Liver (tissue), 9 donors: ENCODE results near the gene TMEM89. TPM values are rescaled to one million over a fixed set of nuclear protein-coding genes. Genes with fewer than 3 reads are reported as not detected.

Experiments used
- DNase-seq: peaks from one replicate; pipeline ENCODE4 v3.0.0-alpha.2; 2017; ENCODE audit warnings: low spot score
- H3K27ac ChIP-seq, 2 donors: one replicate each; pipeline ENCODE4 v1.7.0; 2013; ENCODE audit warnings: inconsistent platforms in 2 of 2, low read length in 2 of 2, control low read depth in 1 of 2, low read depth in 1 of 2, mild to moderate bottlenecking in 1 of 2
- H3K27me3 ChIP-seq, 4 donors: one replicate each; pipeline versions ENCODE4 v1.6.1 to v1.7.0; 2013; ENCODE audit warnings: low read length in 3 of 4, inconsistent platforms in 1 of 4, mild to moderate bottlenecking in 1 of 4, moderate library complexity in 1 of 4; ENCODE audit not compliant: control insufficient read depth in 4 of 4, insufficient read depth in 4 of 4
- H3K36me3 ChIP-seq, 4 donors: one replicate each; pipeline versions ENCODE4 v1.6.1 to v1.7.0; 2013; ENCODE audit warnings: low read length in 3 of 4, mild to moderate bottlenecking in 3 of 4, low read depth in 1 of 4, moderate library complexity in 1 of 4; ENCODE audit not compliant: control insufficient read depth in 4 of 4, insufficient read depth in 3 of 4
- H3K4me1 ChIP-seq, 4 donors: one replicate each; pipeline versions ENCODE4 v1.6.1 to v1.7.0; 2013; ENCODE audit warnings: low read length in 3 of 4, mild to moderate bottlenecking in 3 of 4, moderate library complexity in 1 of 4; ENCODE audit not compliant: control insufficient read depth in 4 of 4, insufficient read depth in 4 of 4
- H3K4me3 ChIP-seq, 3 donors: one replicate each; pipeline versions ENCODE4 v1.6.1 to v1.7.0; 2013; ENCODE audit warnings: low read length in 3 of 3, control low read depth in 1 of 3, low read depth in 1 of 3, mild to moderate bottlenecking in 1 of 3
- H3K9ac ChIP-seq, 2 donors: one replicate each; pipeline ENCODE4 v1.7.0; 2013; ENCODE audit warnings: low read length in 2 of 2, mild to moderate bottlenecking in 2 of 2, moderate library complexity in 2 of 2, control low read depth in 1 of 2, low read depth in 1 of 2
- H3K9me3 ChIP-seq, 4 donors: one replicate each; pipeline versions ENCODE4 v1.6.1 to v1.7.0; 2013; ENCODE audit warnings: low read length in 3 of 4; ENCODE audit not compliant: control insufficient read depth in 4 of 4
- ATF3 ChIP-seq: IDR thresholded peaks from 2 replicates; pipeline ENCODE4 v1.6.1; 2016; ENCODE audit warnings: antibody characterized with exemption
- CTCF ChIP-seq: fragments of 150-350 bp; IDR thresholded peaks from 2 replicates; pipeline ENCODE4 v1.5.1; 2017; ENCODE audit warnings: improper control_type of control experiment, low read depth, low read length; ENCODE audit not compliant: missing input control
- EGR1 ChIP-seq, 2 donors: IDR thresholded peaks; 2 replicates each; pipeline ENCODE4 v1.6.1; 2016 to 2018; ENCODE audit warnings: antibody characterized with exemption in 2 of 2, low read depth in 2 of 2
- FOXA1 ChIP-seq: IDR thresholded peaks from 2 replicates; pipeline ENCODE4 v1.6.1; 2016; ENCODE audit warnings: antibody characterized with exemption
- FOXA2 ChIP-seq: IDR thresholded peaks from 2 replicates; pipeline ENCODE4 v1.6.1; 2016; ENCODE audit warnings: antibody characterized with exemption
- GABPA ChIP-seq, 2 donors: IDR thresholded peaks in 1 of 2; conservative IDR thresholded peaks in 1 of 2; 2 replicates each; pipeline ENCODE4 v1.6.1; 2016; ENCODE audit warnings: antibody characterized with exemption in 2 of 2, mild to moderate bottlenecking in 1 of 2, moderate library complexity in 1 of 2
- HNF4A ChIP-seq, 2 donors: conservative IDR thresholded peaks; 2 replicates each; pipeline ENCODE4 v1.6.1; 2016; ENCODE audit warnings: antibody characterized with exemption in 2 of 2, mild to moderate bottlenecking in 2 of 2
- HNF4G ChIP-seq: IDR thresholded peaks from 2 replicates; pipeline ENCODE4 v1.6.1; 2016; ENCODE audit warnings: antibody characterized with exemption
- MAX ChIP-seq: IDR thresholded peaks from 2 replicates; pipeline ENCODE4 v1.6.1; 2016; ENCODE audit warnings: antibody characterized with exemption
- NR2F2 ChIP-seq: IDR thresholded peaks from 2 replicates; pipeline ENCODE4 v1.6.1; 2016; ENCODE audit warnings: antibody characterized with exemption
- RAD21 ChIP-seq, 2 donors: IDR thresholded peaks; 2 replicates each; pipeline ENCODE4 v1.6.1; 2016; ENCODE audit warnings: antibody characterized with exemption in 2 of 2, mild to moderate bottlenecking in 2 of 2
- REST ChIP-seq: IDR thresholded peaks from 2 replicates; pipeline ENCODE4 v1.6.1; 2016; ENCODE audit warnings: antibody characterized with exemption, mild to moderate bottlenecking
- RXRA ChIP-seq, 2 donors: IDR thresholded peaks; 2 replicates each; pipeline ENCODE4 v1.6.1; 2017 to 2018; ENCODE audit warnings: antibody characterized with exemption in 2 of 2, mild to moderate bottlenecking in 1 of 2
- SP1 ChIP-seq: IDR thresholded peaks from 2 replicates; pipeline ENCODE4 v1.6.1; 2018; ENCODE audit warnings: antibody characterized with exemption, mild to moderate bottlenecking
- TAF1 ChIP-seq: conservative IDR thresholded peaks from 2 replicates; pipeline ENCODE4 v1.6.1; 2016; ENCODE audit warnings: antibody characterized with exemption, mild to moderate bottlenecking
- YY1 ChIP-seq: IDR thresholded peaks from 2 replicates; pipeline ENCODE4 v1.6.1; 2016; ENCODE audit warnings: antibody characterized with exemption, mild to moderate bottlenecking
- ZBTB33 ChIP-seq: IDR thresholded peaks from 2 replicates; pipeline ENCODE4 v1.6.1; 2016; ENCODE audit warnings: antibody characterized with exemption
- WGBS: extraction: QIAGEN DNeasy Blood & Tissue Kit; methylation state at CpG from one replicate; pipeline ENCODE4 v1.1.7; 2013; 5-methylcytosine and 5-hydroxymethylcytosine counted together
- polyA plus RNA-seq, 2 donors: library from polyadenylated mRNA; stranded (reverse) in 1 of 2; unstranded in 1 of 2; fragments of 200-250 nt in 1 of 2; fragments of >200 nt in 1 of 2; fragmentation: Nextera tagmentation in 1 of 2; extraction: Ambion mirVana in 1 of 2; gene quantifications; one replicate each; pipeline versions ENCODE4 v1.2.1 to v1.2.3, GENCODE V29; 2013 to 2015
- total RNA-seq, 2 donors: library from RNA; depleted of rRNA; stranded (reverse); fragments of >200 nt; gene quantifications; one replicate each; pipeline ENCODE4 v1.2.3, GENCODE V29; 2014
- donor health status: healthy.
- donor health status: healthy.
- donor health status: healthy.
- donor health status: healthy.
- donor health status: healthy.

TMEM89 gene
- total and polyA plus RNA-seq, 4 donors = not detected

GRCh38 chr3:48619541-48620524 lies 1.7 kb downstream of the TMEM89 start:
- no peaks in the 10 kb centered on the region for H3K36me3 ChIP-seq
- DNase-seq = no peak
- H3K4me3 ChIP-seq = no peak overlapping the region
- TF ChIP-seq ZBTB33 = no peak
- no peak for TF ChIP-seq HNF4G
- no peak for TF ChIP-seq MAX
- no peak for TF ChIP-seq YY1
- TF ChIP-seq EGR1 (IDR thresholded peaks at IDR 0.05; ENCODE audit: low read depth in 2 of 2) = no peak
- no peak for TF ChIP-seq SP1
- no peak for TF ChIP-seq REST
- no peak for TF ChIP-seq RAD21 (IDR thresholded peaks at IDR 0.05)
- no peak for TF ChIP-seq FOXA2
- TF ChIP-seq FOXA1 = no peak
- no peak for TF ChIP-seq NR2F2
- TF ChIP-seq ATF3 = no peak
- TF ChIP-seq GABPA (IDR thresholded peaks at IDR 0.05 in 1 of 2, conservative IDR thresholded peaks at IDR 0.05 in 1 of 2) = no peak
- no peak for TF ChIP-seq TAF1
- no peak for TF ChIP-seq HNF4A (conservative IDR thresholded peaks at IDR 0.05)
- no peak for TF ChIP-seq RXRA (IDR thresholded peaks at IDR 0.05)
- TF ChIP-seq CTCF = no peak
- no peak overlapping the region for H3K9ac ChIP-seq
- H3K27me3 ChIP-seq = no peaks in the 10 kb centered on the region
- no peak overlapping the region for H3K27ac ChIP-seq
- 90% methylated on average over 7 of the region's 7 CpGs for WGBS
- H3K9me3 ChIP-seq = peaks cover 2 to 5% (median 4%) of the 10 kb centered on the region in 4 donors
- no peaks in the 10 kb centered on the region for H3K4me1 ChIP-seq
